Activated CD4-positive, CD25-positive, alpha-beta regulatory T cell treated with anti-CD3 and anti-CD28 coated beads, Interleukin-2, amount 50 U/mL, for 24 hours (primary cell): ENCODE measurements around the gene MAPK14.
A peak's percentile ranks its signal among the peaks of the same experiment; 100 is the strongest.

Source experiments
- ATAC-seq, 2 donors: fragments of 150-1000 bp; cut with Tn5 transposase; one replicate each; pipeline ENCODE4 v1.10.0; 2021; ENCODE audit warnings: mild to moderate bottlenecking in 1 of 2, moderate library complexity in 1 of 2

Gene MAPK14

GRCh38 chr6:36038120-36038876 lies 10.7 kb downstream of the MAPK14 start:
- no peak for ATAC-seq

GRCh38 chr6:36039112-36039511 lies 11.5 kb downstream of the MAPK14 start:
- ATAC-seq = no peak

GRCh38 chr6:36040958-36041357 lies 13.3 kb downstream of the MAPK14 start:
- ATAC-seq = no peak

- no peak for ATAC-seq
These were observed 15.1 kb downstream of the MAPK14 start for GRCh38 chr6:36042618-36043260.

- ATAC-seq = no peak
These were observed 22.0 kb downstream of the MAPK14 start for GRCh38 chr6:36049582-36049981.

GRCh38 chr6:36050305-36050704 lies 22.7 kb downstream of the MAPK14 start:
- ATAC-seq = no peak

- ATAC-seq = no peak
These were observed 23.5 kb downstream of the MAPK14 start for GRCh38 chr6:36050947-36051710.

GRCh38 chr6:36052097-36052496 lies 24.5 kb downstream of the MAPK14 start:
- ATAC-seq = no peak

GRCh38 chr6:36053878-36054277 lies 26.3 kb downstream of the MAPK14 start:
- ATAC-seq = no peak

GRCh38 chr6:36054415-36054814 lies 26.8 kb downstream of the MAPK14 start:
- no peak for ATAC-seq

GRCh38 chr6:36054956-36055355 lies 27.3 kb downstream of the MAPK14 start:
- no peak for ATAC-seq

GRCh38 chr6:36056178-36056577 lies 28.6 kb downstream of the MAPK14 start:
- no peak for ATAC-seq

- ATAC-seq = no peak
These were observed 33.6 kb downstream of the MAPK14 start for GRCh38 chr6:36061236-36061635.

- no peak for ATAC-seq
These were observed 34.6 kb downstream of the MAPK14 start for GRCh38 chr6:36062247-36062646.

GRCh38 chr6:36063318-36064060 lies 35.9 kb downstream of the MAPK14 start:
- no peak for ATAC-seq

GRCh38 chr6:36064770-36065396 lies 37.3 kb downstream of the MAPK14 start:
- no peak for ATAC-seq

GRCh38 chr6:36065916-36066315 lies 38.3 kb downstream of the MAPK14 start:
- no peak for ATAC-seq

GRCh38 chr6:36066817-36067216 lies 39.2 kb downstream of the MAPK14 start:
- ATAC-seq = no peak

GRCh38 chr6:36067374-36068011 lies 39.9 kb downstream of the MAPK14 start:
- peak; percentile 76 to 85 for ATAC-seq

GRCh38 chr6:36068012-36068392 lies 40.4 kb downstream of the MAPK14 start:
- no peak for ATAC-seq

GRCh38 chr6:36068586-36068985 lies 41.0 kb downstream of the MAPK14 start:
- ATAC-seq = no peak

GRCh38 chr6:36069573-36069972 lies 42.0 kb downstream of the MAPK14 start:
- ATAC-seq = no peak
